HG03575 (cell line): ENCODE results near the gene TCF7.

ENCODE experiments used
- ATAC-seq: cut with Tn5 transposase; IDR thresholded peaks from one replicate; pipeline ENCODE4 v1.9.1; 2021; ENCODE audit not compliant: unreplicated experiment, insufficient number of reproducible peaks, low FRiP score; ENCODE audit errors: extremely low read depth

Gene TCF7

GRCh38 chr5:134110382-134110781, 4.1 kb upstream of the TCF7 start:
- ATAC-seq: no peak

- no peak for ATAC-seq
Observed at GRCh38 chr5:134111741-134112647, 2.5 kb upstream of the TCF7 start.

GRCh38 chr5:134112726-134113362, 1.6 kb upstream of the TCF7 start:
- no peak for ATAC-seq

DNA sequence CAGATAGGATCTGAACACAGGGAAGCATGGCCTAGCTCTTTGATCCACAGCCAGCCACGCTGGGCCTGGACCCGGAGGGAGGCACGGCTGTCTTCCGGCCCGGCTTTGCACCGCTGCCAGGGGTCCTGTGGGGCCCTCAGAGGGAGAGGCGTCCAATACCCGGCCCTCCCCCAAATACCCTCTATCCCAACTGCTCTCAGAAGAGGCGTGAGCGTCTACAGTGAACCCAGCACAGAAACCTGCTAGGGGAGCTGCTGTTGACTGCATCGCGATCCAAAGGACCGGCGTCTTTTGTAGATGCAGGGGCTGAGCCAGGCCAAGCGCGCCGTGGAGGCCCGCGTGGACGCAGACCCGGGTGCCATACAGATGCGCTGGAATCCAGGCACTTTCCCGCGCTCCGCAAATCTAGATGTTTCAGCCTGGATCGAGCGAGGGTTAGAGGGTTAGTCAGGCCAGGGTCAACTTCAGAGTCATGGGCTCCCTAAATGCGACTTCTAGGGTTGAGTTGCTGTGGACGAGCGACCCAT, 1.1 kb upstream of the TCF7 start:
- no peak for ATAC-seq

GRCh38 chr5:134114886-134115805, 665 bp downstream of the TCF7 start:
- ATAC-seq: no peak

- ATAC-seq: no peak
Observed at GRCh38 chr5:134115806-134116175, 1.3 kb downstream of the TCF7 start.

GRCh38 chr5:134116286-134116685, 1.8 kb downstream of the TCF7 start:
- ATAC-seq: no peak

DNA sequence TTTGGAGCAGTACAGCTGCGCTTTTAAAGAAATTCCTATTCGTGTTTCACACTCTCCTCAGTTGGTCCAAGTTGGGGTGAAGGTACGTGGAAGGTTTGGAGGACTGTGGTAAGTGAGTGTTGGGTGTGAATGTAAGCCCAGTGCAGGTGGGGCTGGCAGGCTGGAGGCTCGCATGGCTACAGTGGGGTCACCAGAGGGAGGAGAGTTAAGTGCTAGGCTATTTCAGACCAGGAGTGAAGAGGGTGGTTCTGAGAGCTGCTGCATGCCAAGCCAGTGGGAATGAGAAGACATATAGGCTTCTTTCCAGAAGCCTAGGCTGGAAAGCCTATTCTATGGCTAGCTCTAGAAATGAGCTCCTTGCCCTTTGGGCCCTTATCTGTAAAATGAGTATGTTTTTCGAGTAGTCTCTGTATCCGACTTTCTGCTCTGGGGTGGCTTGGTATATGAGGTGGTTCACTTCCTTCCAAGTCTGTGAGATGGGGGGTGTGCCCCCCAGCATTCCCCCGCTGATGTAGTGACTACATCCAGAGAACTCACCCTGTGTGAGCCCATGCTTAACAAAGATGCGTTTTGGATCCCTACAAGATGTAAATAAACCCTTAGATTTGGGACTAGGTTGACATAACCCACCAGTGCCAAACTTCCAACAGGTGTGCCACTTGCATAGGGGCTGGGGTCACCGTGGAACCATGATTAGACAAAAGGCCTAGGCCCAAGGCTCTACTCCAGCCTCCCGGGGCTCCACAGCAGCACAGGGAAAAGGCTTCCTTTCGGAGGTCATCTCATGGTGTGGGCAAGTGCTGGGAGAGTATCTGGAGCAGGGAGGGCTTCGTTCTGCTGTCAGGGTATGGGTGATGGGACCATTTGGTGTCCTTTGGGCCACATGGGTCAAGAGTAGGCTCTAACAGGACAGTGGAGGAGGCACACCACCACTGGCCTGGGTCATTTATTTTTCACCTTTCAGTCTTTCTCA, 2.6 kb downstream of the TCF7 start:
- ATAC-seq: no peak

DNA sequence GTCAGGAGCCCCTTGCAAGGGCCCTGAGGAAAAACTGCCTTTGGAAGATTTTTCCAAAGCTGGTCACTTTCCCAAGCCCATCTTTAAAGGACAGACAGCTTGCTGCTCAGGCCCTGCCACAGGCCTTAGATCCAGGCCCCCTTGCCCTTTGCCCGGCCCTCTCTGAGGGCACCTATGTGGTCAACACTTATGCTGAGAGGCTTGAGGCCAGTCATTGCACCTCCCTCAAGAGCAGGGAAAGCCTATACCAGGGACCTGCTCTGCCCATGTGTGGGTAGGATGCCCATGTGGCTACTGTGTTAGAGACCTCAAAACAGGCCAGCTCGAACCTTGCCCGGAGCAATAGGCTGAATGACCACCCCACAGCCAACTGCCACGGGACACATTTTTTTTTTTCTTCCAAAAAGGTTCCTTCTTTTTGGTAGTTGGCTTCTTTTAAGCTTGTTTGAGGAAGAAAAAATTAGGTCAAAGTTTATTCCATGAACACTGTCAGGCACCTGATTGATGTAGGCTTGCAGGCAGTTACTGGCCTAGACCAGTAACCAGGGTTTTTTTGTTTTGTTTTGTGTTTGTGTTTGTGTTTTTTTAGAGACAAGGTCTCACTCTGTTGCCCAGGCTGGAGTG, 3.8 kb downstream of the TCF7 start:
- ATAC-seq: no peak

- ATAC-seq: no peak
Observed at GRCh38 chr5:134119720-134120119, 5.2 kb downstream of the TCF7 start.

DNA sequence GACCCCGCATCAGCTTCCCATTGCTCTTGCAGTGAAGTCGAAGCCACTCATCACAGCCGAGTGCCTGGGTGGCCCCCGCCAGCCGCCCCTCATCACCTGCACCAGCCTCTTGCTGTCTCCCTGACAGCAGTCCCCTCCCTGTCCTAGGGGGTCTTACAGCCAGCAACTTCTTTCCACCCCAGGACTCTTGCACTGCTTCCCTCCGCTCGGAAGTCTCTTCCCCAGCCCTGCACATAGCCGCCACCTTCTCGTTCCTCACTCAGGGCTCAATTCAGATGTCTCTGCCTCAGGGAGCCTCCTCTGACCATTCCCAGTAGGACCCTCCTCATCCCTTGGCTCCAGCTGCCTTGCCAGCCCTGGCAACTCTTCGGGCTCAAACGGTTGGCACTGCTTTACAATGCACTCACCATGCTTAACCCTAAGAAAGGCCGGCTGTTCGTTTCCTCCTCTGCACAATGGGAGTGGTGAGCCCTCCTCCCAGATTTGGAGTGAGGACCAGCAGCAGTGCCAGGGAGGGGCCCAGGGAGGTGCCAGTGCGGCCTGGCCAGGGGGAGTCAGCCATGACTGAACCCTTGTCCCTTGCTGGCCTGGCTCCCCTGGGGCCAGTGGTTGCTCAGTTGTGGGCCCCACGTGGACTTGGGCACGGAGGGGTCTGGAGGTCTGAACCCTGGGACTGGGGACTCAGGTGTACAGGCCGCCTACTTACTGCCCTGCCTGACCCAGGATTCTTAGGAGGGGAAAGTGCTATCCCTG, 6.1 kb downstream of the TCF7 start:
- ATAC-seq: no peak

DNA sequence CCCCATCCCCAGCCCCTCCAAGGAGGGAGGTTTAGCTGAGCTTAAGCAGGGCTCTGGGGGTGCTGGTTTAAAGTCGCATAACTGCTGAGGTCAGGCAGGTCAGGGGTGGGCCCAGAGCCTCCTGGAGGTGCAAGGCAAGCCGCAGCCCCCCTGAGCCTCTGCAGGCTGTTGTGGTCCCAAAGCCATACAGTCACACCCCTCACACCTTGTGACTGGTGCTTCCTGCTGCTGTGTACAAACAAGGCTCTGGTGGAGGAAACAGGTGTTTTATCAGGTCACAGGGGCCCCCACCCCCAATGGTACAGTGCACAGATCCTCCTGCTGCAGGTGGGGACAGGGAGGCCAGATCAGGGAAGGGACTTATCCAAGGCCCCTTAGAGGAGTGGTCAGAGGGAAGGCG, 8.0 kb downstream of the TCF7 start:
- no peak for ATAC-seq

DNA sequence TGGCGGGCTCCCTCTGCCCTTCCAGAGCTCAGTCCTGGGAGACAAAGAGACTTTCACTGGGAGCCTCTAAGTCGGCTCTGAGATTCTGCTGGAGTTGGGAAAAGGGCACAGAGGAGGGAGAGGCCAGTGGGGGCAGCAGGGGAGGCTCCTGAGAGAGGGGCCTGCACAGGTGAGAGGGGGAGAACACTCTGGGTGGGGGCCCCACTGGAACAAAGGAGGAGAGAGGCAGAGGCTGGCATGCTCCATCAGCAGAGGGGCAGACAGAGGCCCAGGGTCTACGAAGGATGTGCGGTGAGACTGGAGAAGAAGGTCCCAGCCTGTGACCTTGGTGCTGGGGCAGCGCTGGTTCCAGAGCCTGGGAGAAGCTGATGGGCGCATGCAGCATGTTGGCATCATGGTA, 8.9 kb downstream of the TCF7 start:
- ATAC-seq: no peak

GRCh38 chr5:134124289-134125038, 10.0 kb downstream of the TCF7 start:
- ATAC-seq: no peak

DNA sequence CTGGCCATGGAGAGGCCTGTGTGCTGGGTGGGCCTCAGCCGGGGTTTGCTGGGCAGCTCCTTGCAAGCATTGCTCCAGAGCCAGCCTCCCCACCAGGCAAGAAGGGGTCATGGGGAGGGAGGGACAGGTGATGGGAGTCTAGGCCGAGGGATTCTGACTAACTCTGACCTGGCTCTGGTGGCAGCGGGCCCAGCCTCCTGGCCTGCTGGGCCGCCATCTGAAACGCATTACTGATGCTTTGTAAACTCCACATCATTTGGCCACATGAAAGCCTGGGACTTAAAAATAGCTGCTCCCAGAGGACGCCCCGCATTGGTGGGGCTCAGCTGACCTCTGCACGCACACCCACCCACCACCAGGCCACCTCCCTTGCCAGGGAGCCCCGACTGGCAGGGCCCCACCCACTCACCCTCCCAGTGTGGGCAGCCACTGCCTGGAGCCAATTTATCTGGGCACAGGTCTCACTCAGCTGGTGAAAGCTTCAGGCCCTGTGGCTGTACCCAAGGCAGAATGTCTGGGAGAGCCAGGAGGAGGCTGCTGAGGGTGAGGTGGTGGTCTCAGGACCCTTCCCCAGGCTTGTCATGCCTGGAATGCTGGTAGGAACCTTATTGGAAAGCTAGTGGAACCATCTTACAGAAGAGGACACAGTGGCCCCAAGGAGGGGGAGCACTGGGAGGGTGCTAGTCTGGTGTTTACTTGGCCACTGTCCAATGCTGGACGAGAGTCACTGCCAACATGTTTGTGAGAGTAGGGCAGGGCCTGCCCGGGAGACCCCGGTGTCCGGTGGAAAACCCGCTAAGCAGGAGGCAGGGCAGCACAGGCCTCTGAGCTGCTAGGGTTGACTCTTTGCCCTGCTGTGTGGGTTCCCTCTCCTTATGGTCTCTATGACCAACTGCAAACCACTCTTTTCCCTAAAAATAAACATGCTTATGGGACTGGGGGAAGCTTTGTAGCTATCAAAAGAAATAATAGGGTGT, 10.8 kb downstream of the TCF7 start:
- ATAC-seq: no peak
